Astrocyte of the cerebellum (primary cell): Measurements from ENCODE around the gene GATAD1.

Experiments used
- DNase-seq: peaks from one replicate; pipeline ENCODE4 v3.0.0-alpha.2; 2011; ENCODE audit warnings: low read depth
- H3K4me3 ChIP-seq: 2 replicates; pipeline ENCODE4 v1.5.1; 2011; ENCODE audit warnings: mild to moderate bottlenecking, low read depth, low read length, moderate library complexity
- CTCF ChIP-seq: IDR thresholded peaks from 2 replicates; pipeline ENCODE4 v1.5.1; 2012; ENCODE audit warnings: low read length, low read depth, moderate library complexity, mild to moderate bottlenecking; ENCODE audit errors: missing control alignments
- in situ Hi-C: cut with HindIII; loops from 2 replicates; pipeline ENCODE4 v1.10.0; 2017; ENCODE audit warnings: low sequenced_read_pairs

GATAD1 gene

GRCh38 chr7:92447345-92448204 is at the start of gene GATAD1:
Gene GATAD1, plus strand, starts transcription at chr7:92447482. Its CDS starts 248 bp downstream, at chr7:92447730.
- in situ Hi-C loops = no loop called here
- peak; percentile 84 for DNase-seq
- TF ChIP-seq CTCF = peak; percentile 82
- peak within 1 kb of the TSS; percentile 88 for H3K4me3 ChIP-seq

- TF ChIP-seq CTCF = no peak
- in situ Hi-C loops = no loop called here
- DNase-seq = no peak
- no peak overlapping the region for H3K4me3 ChIP-seq
Measured at GRCh38 chr7:92397542-92397941, 49.7 kb upstream of the GATAD1 start.

GRCh38 chr7:92400013-92400412 is 47.3 kb upstream of the GATAD1 start:
- DNase-seq = no peak
- in situ Hi-C loops = no loop called here
- TF ChIP-seq CTCF = no peak
- H3K4me3 ChIP-seq = no peak overlapping the region

- in situ Hi-C loops = no loop called here
- no peak for DNase-seq
- H3K4me3 ChIP-seq = no peak overlapping the region
- TF ChIP-seq CTCF = no peak
Measured at GRCh38 chr7:92402920-92403759, 44.1 kb upstream of the GATAD1 start.

- in situ Hi-C loops = no loop called here
- DNase-seq = no peak
- no peak overlapping the region for H3K4me3 ChIP-seq
- TF ChIP-seq CTCF = no peak
Measured at GRCh38 chr7:92403760-92404074, 43.6 kb upstream of the GATAD1 start.

- no peak for DNase-seq
- in situ Hi-C loops = no loop called here
- no peak overlapping the region for H3K4me3 ChIP-seq
- TF ChIP-seq CTCF = no peak
Measured at GRCh38 chr7:92404170-92404614, 43.1 kb upstream of the GATAD1 start.
